HK-2 (cell line): ENCODE results near the gene DOCK7.

ENCODE experiments used
- DNase-seq: peaks from one replicate; pipeline ENCODE4 v3.0.0-alpha.2; 2018; ENCODE audit not compliant: unreplicated experiment

DOCK7 gene

DNA sequence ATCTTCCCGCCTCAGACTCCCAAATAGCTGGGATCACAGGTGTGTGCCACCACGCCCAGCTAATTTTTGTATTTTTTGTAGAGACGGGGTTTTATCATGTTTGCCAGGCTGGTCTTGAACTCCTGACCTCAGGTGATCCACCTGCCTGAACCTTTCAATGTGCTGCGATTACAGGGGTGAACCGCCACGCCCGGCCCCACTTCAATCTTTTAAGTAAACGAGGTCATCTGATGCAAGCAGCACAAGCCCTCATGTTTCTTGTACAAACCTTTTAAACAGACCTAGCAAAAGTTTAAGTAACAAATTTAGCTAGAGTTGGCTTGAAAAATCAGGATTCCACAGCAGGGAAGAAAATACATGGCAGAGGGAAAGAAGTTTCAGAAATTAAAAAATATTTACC, 272.5 kb downstream of the DOCK7 start:
- DNase-seq = no peak

DNA sequence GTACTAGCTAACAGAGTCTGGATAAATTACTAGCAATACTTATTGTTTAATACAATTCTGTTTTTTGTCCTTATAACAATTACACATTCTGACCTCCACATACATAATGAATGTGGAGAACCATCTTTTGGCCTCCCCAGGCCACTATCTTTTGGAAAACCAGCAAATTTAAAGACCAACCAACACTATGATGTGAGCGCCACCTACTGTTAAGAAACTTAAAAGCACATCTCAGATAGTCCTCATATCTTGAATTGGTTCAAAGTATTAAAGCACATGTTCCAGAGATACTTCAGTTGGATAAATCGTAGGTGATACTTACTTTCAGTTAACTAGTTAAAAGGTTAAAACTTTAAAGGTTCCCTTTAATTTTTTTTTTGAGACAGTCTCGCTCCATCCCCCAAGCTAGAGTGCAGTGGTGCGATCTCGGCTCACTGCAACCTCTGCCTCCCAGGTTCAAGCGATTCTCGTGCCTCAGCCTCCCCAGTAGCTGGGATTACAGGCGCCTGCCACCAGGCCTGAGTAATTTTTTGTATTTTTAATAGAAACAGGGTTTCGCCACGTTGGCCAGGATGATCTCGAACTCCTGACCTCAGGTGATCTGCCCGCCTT, 280.7 kb downstream of the DOCK7 start:
- no peak for DNase-seq

DNA sequence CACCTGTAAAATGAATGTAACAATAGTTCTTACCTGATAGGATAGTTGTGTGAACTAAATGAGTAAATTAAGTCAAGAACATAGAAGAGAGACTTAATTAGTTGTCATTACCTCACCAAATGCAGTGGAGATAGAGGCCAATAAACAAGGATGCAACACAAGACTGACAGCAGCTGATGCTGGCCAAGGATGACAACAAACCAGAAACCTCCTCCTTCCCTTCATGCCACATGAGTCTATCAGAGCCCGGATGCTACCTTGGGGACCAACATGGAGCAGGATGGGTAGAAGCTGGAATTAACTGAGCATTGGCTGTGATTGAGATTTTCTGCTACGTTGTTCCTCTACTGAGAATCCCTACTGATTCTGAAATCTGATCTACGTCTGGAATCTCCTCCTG, 281.6 kb downstream of the DOCK7 start:
- DNase-seq = no peak

DNA sequence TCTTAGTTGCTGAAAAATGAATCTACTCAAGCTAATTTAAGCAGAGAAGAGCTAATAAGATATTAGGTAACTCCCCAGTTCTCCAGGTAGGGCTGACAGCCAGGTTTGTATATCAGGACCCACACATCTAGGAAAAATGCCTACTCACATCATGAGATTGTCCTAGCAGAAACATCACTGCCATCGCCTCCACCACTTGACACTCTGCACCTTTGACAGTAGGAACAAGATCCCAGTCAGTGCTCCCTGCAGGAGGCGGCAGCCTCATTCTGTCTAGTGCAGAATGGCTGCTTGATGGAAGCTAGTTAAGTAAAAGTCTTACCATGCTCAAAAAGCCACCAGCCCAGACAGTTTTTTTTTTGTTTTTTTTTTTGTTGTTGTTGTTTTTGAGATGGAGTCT, 282.9 kb downstream of the DOCK7 start:
- no peak for DNase-seq
